ENCODE results near the gene ARHGAP15.
A peak's percentile ranks its signal among the peaks of the same experiment; 100 is the strongest.

ARHGAP15 gene

DNA sequence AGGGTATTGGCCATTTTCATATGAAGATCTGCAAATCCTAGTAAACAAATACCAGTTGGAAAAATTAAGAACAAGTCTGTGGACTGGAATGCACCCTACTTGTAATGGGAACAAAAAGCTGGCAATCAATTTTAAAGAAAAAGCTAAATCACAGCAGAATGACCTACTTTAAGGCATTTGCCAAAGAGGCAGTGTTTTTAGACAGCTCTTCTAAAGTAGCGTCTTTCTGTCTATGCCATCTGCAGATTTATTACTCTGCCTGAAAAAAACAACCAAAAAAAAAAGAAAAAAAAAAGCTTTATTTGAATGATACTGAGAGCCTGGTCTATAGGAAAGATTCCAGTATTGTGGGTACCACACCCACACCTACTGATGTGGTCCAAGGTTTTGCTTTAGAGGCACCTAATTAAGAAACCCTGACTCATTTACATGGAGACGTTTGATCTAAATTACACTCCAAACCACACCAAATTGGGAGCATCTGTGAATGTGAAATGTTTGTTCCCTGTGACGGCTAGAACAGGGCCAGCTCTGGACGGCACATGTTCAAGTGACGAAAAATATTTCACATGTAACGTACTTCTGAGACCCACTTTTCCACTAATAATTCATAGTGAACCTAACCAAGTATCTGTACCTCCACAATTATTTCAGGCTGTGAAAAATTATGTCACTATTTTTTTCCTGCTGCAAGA lies 597.1 kb downstream of the ARHGAP15 start:
- no peak for TF ChIP-seq NFIC (IDR thresholded peaks at IDR 0.05)
- no peak for TF ChIP-seq CEBPB (IDR thresholded peaks at IDR 0.05)
- no peak for TF ChIP-seq YY1 (IDR thresholded peaks at IDR 0.05; ENCODE audit: low read depth)
- TF ChIP-seq, protein P1, sequence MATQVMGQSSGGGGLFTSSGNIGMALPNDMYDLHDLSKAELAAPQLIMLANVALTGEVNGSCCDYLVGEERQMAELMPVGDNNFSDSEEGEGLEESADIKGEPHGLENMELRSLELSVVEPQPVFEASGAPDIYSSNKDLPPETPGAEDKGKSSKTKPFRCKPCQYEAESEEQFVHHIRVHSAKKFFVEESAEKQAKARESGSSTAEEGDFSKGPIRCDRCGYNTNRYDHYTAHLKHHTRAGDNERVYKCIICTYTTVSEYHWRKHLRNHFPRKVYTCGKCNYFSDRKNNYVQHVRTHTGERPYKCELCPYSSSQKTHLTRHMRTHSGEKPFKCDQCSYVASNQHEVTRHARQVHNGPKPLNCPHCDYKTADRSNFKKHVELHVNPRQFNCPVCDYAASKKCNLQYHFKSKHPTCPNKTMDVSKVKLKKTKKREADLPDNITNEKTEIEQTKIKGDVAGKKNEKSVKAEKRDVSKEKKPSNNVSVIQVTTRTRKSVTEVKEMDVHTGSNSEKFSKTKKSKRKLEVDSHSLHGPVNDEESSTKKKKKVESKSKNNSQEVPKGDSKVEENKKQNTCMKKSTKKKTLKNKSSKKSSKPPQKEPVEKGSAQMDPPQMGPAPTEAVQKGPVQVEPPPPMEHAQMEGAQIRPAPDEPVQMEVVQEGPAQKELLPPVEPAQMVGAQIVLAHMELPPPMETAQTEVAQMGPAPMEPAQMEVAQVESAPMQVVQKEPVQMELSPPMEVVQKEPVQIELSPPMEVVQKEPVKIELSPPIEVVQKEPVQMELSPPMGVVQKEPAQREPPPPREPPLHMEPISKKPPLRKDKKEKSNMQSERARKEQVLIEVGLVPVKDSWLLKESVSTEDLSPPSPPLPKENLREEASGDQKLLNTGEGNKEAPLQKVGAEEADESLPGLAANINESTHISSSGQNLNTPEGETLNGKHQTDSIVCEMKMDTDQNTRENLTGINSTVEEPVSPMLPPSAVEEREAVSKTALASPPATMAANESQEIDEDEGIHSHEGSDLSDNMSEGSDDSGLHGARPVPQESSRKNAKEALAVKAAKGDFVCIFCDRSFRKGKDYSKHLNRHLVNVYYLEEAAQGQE (IDR thresholded peaks at IDR 0.05; ENCODE audit: low read depth) = no peak
- TF ChIP-seq RAD21 (IDR thresholded peaks at IDR 0.05; ENCODE audit: low read depth) = no peak
- TF ChIP-seq TAF1 (IDR thresholded peaks at IDR 0.05; ENCODE audit: low read depth) = no peak
- TF ChIP-seq EP300 (IDR thresholded peaks at IDR 0.05; ENCODE audit: borderline replicate concordance) = no peak
- TF ChIP-seq, protein P2, sequence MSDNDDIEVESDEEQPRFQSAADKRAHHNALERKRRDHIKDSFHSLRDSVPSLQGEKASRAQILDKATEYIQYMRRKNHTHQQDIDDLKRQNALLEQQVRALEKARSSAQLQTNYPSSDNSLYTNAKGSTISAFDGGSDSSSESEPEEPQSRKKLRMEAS (IDR thresholded peaks at IDR 0.05) = no peak
- TF ChIP-seq CREB1 (IDR thresholded peaks at IDR 0.05; ENCODE audit: low read depth) = no peak
- no peak for TF ChIP-seq EGR1 (IDR thresholded peaks at IDR 0.05)
- TF ChIP-seq ZBTB7A (IDR thresholded peaks at IDR 0.05; ENCODE audit: low read depth) = no peak
- TF ChIP-seq, protein P3, sequence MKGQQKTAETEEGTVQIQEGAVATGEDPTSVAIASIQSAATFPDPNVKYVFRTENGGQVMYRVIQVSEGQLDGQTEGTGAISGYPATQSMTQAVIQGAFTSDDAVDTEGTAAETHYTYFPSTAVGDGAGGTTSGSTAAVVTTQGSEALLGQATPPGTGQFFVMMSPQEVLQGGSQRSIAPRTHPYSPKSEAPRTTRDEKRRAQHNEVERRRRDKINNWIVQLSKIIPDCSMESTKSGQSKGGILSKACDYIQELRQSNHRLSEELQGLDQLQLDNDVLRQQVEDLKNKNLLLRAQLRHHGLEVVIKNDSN (IDR thresholded peaks at IDR 0.05) = no peak
- TF ChIP-seq FOXM1 (IDR thresholded peaks at IDR 0.05; ENCODE audit: borderline replicate concordance, low read depth) = no peak
- TF ChIP-seq TEAD4 (IDR thresholded peaks at IDR 0.05) = no peak
- no peak for TF ChIP-seq TCF12 (IDR thresholded peaks at IDR 0.05; ENCODE audit: low read depth)

DNA sequence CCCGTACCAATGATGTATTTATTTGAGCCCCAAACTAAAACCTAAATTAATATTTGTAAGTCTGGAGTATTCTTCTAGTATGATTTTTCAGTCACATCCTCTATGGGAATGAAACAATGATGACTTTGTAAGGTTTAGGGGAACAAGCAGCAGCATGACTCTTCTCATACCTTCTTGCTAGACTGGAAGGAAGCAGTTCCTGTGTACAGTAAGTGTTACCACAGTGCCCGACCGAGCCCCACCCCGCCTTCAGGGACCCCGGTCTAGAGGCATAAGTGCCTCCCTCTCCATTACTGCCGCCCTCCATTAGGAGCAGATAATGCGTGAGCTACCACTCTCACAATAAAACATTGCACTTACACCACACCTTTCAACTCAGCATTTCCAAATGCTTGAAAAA lies 599.3 kb downstream of the ARHGAP15 start:
- TF ChIP-seq FOXM1 (IDR thresholded peaks at IDR 0.05; ENCODE audit: borderline replicate concordance, low read depth) = no peak
- no peak for TF ChIP-seq CEBPB (IDR thresholded peaks at IDR 0.05)
- TF ChIP-seq EP300 (IDR thresholded peaks at IDR 0.05; ENCODE audit: borderline replicate concordance) = no peak
- no peak for TF ChIP-seq TAF1 (IDR thresholded peaks at IDR 0.05; ENCODE audit: low read depth)
- TF ChIP-seq, protein P2 (IDR thresholded peaks at IDR 0.05) = no peak
- TF ChIP-seq TEAD4 (IDR thresholded peaks at IDR 0.05) = no peak
- TF ChIP-seq NFIC (IDR thresholded peaks at IDR 0.05) = no peak
- no peak for TF ChIP-seq ZBTB7A (IDR thresholded peaks at IDR 0.05; ENCODE audit: low read depth)
- TF ChIP-seq CREB1 (IDR thresholded peaks at IDR 0.05; ENCODE audit: low read depth) = no peak

DNA sequence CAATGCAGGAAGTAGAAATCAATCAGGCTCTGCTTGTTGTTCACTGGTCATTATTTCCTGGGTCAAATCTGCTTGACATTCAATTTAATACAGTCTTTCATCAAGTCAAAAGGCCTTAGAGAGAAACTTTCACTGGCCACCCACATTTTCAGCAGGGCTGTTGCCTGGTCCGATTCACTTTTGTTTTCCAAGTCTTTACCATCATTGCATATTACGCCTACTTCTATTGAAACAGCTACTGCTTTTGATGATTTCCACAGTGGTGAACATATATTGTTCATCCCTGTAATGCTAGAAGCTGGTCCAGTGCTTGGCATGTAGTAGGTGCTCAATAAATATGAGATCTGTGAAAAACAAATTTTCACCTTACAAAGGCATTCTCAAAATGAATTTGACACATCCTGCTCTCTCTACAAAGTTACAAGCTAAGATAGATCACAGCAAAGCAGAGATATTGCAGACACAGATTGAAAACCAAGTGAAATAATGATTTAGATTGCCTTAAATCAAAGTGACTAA lies 600.1 kb downstream of the ARHGAP15 start:
- TF ChIP-seq YY1 (IDR thresholded peaks at IDR 0.05; ENCODE audit: low read depth) (no peak), FOXM1 (IDR thresholded peaks at IDR 0.05; ENCODE audit: borderline replicate concordance, low read depth) (no peak), CREB1 (IDR thresholded peaks at IDR 0.05; ENCODE audit: low read depth) (no peak), TCF12 (IDR thresholded peaks at IDR 0.05; ENCODE audit: low read depth) (no peak)
- TF ChIP-seq, protein P2 (IDR thresholded peaks at IDR 0.05) = no peak

DNA sequence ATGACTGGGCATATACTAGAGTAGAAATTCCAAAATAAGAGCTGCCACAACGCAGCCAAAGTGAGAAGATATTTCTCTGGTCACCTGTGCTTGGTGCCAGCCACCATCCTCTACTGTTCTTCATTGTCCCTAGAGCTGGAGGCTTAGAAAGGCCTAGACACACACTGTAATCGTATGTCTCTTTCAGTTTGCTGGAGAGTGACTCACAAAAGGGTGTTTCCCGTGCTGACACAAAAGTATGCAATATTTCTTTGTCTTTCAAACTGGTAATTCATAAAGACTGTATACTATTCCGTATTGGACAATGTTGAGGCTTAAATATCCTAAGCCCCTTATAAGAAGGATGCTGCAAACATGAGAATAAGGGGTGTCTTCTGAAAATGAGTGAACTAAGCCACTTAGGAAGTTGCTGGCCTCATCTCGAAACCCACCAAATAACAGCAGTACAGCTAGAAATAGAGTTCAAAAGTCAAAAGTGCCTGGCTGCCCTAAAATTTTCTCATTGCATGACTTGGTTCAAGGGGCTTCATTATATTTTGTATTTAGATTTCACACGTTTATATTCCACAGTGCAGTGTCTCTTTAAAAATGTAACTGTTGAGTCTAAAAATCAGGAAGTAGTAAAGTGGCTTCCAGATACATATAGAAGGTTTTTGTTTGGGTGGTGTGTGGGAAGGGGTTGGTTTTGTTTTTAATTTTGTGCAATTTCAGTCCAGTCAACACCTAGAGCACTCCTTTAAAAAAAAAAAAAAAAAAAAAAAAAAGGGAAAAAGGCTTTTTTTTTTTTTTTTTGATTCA lies 601.1 kb downstream of the ARHGAP15 start:
- TF ChIP-seq YY1 (IDR thresholded peaks at IDR 0.05; ENCODE audit: low read depth) (no peak), NFIC (IDR thresholded peaks at IDR 0.05) (no peak), TAF1 (IDR thresholded peaks at IDR 0.05; ENCODE audit: low read depth) (no peak), CREB1 (IDR thresholded peaks at IDR 0.05; ENCODE audit: low read depth) (no peak)
- TF ChIP-seq, protein P3 (IDR thresholded peaks at IDR 0.05) = no peak

DNA sequence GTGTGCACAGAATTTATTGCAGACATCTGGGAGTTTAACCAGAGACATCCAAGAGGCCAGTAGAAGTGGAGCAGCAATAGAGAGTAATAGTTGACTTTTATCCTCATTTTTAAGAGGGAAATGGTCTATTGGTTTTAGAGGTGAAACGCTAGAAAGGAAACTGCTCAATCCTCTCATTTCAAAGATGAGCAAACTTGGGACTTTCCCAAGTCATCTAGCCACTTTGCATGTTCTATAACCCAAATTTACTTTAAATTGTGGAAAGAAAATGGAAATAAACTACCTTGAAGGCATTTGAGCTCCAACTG lies 601.7 kb downstream of the ARHGAP15 start:
- TF ChIP-seq ZBTB7A (IDR thresholded peaks at IDR 0.05; ENCODE audit: low read depth) (no peak), YY1 (IDR thresholded peaks at IDR 0.05; ENCODE audit: low read depth) (no peak), EGR1 (IDR thresholded peaks at IDR 0.05) (no peak), CREB1 (IDR thresholded peaks at IDR 0.05; ENCODE audit: low read depth) (no peak), TAF1 (IDR thresholded peaks at IDR 0.05; ENCODE audit: low read depth) (no peak)
- TF ChIP-seq, protein P2 (IDR thresholded peaks at IDR 0.05) = no peak

DNA sequence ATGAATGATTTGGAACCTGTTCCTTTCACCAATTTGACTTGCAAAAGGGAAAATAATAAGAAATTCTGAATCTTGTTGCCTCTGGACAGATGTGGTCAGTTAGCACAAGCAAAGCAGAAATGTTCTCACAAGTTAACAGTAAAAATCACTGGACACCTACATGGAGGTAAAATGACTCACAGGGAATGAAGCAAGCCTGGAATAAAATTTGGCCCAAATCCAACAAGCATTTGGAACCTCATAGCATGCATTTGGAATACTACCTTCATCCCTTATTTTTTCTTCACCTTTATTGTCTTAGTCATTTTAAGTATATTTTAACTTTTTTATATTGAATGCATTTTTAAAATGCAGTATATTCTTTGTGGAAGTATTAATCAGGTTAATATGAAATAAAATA lies 602.9 kb downstream of the ARHGAP15 start:
- TF ChIP-seq NFIC (IDR thresholded peaks at IDR 0.05) = peak; percentile 69
- no peak for TF ChIP-seq TCF12 (IDR thresholded peaks at IDR 0.05; ENCODE audit: low read depth)

DNA sequence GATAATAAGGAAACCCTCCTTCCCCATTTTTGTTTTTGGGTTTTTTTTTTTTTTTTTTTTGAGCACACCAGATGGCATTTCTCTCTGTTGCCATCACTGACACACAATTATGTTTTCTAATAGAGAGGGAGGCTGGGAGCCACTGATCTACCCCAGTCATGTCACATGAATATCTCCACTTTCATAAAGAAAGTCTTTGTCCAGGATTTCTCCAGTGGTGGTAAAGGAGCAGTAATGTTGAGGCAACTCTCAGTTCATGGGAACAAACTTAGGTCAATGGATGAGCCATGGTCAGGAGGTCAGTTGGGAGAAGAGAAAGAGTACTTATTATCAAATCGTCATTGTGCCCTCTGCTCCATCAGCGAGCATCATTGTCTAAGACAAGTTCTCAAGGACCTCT lies 603.7 kb downstream of the ARHGAP15 start:
- TF ChIP-seq CREB1 (IDR thresholded peaks at IDR 0.05; ENCODE audit: low read depth) = no peak
- no peak for TF ChIP-seq CEBPB (IDR thresholded peaks at IDR 0.05)
- no peak for TF ChIP-seq NFIC (IDR thresholded peaks at IDR 0.05)
- TF ChIP-seq TCF12 (IDR thresholded peaks at IDR 0.05; ENCODE audit: low read depth) = no peak
- TF ChIP-seq TEAD4 (IDR thresholded peaks at IDR 0.05) = no peak
- no peak for TF ChIP-seq EGR1 (IDR thresholded peaks at IDR 0.05)

All from Ishikawa (cell line).